SK-N-SH treated with all-trans-retinoic acid at 6 μM for 48 hours (cell line): Measurements from ENCODE around the gene TOM1L2.

ENCODE experiments used
- ARNTL ChIP-seq: fragments of 450-650 bp; formaldehyde crosslinking; IDR thresholded peaks from 2 replicates; pipeline ENCODE4 v1.5.0; 2020; ENCODE audit warnings: low read depth, mild to moderate bottlenecking, moderate library complexity, borderline replicate concordance
- BACH2 ChIP-seq: fragments of 250-450 bp; sonication (Bioruptor Pico); IDR thresholded peaks from 2 replicates; pipeline ENCODE4 v1.9.0; 2021; ENCODE audit warnings: mild to moderate bottlenecking, borderline replicate concordance
- CREB5 ChIP-seq: fragments of 250-450 bp; sonication (Bioruptor Pico); IDR thresholded peaks from 2 replicates; pipeline ENCODE4 v1.5.1; 2020; ENCODE audit warnings: low read depth, mild to moderate bottlenecking, moderate library complexity
- CSDC2 ChIP-seq: fragments of 250-450 bp; sonication (Bioruptor Pico); IDR thresholded peaks from 2 replicates; pipeline ENCODE4 v1.5.0; 2020; ENCODE audit warnings: mild to moderate bottlenecking, moderate library complexity
- CSRNP3 ChIP-seq: fragments of 250-450 bp; sonication (Bioruptor Pico); IDR thresholded peaks from 2 replicates; pipeline ENCODE4 v1.5.1; 2021; ENCODE audit warnings: mild to moderate bottlenecking, moderate library complexity
- OSR1 ChIP-seq: fragments of 250-450 bp; sonication (Bioruptor Pico); IDR thresholded peaks from 2 replicates; pipeline ENCODE4 v1.8.0; 2022; ENCODE audit warnings: moderate library complexity, mild to moderate bottlenecking, inconsistent platforms
- PATZ1 ChIP-seq: fragments of 250-450 bp; sonication (Bioruptor Pico); IDR thresholded peaks from 2 replicates; pipeline ENCODE4 v1.8.0; 2020; ENCODE audit warnings: mild to moderate bottlenecking, moderate library complexity, borderline replicate concordance
- PPARA ChIP-seq: fragments of 250-450 bp; sonication (Bioruptor Pico); IDR thresholded peaks from 2 replicates; pipeline ENCODE4 v1.5.0; 2020; ENCODE audit warnings: mild to moderate bottlenecking, borderline replicate concordance
- RARB ChIP-seq: fragments of 250-450 bp; sonication (Bioruptor Pico); IDR thresholded peaks from 2 replicates; pipeline ENCODE4 v1.8.0; 2021; ENCODE audit warnings: mild to moderate bottlenecking, moderate library complexity
- SNAI2 ChIP-seq: fragments of 250-450 bp; sonication (Bioruptor Pico); IDR thresholded peaks from 2 replicates; pipeline ENCODE4 v1.5.0; 2020; ENCODE audit warnings: mild to moderate bottlenecking, moderate library complexity
- TCF4 ChIP-seq: fragments of 250-450 bp; sonication (Bioruptor Pico); IDR thresholded peaks from 2 replicates; pipeline ENCODE4 v1.8.0; 2021; ENCODE audit warnings: mild to moderate bottlenecking, moderate library complexity, borderline replicate concordance
- ZC3H10 ChIP-seq: fragments of 250-450 bp; sonication (Bioruptor Pico); IDR thresholded peaks from 2 replicates; pipeline ENCODE4 v1.5.1; 2021; ENCODE audit warnings: mild to moderate bottlenecking, moderate library complexity
- ZFP3 ChIP-seq: fragments of 250-450 bp; sonication (Bioruptor Pico); IDR thresholded peaks from 2 replicates; pipeline ENCODE4 v1.5.0; 2020; ENCODE audit warnings: mild to moderate bottlenecking, moderate library complexity
- ZNF565 ChIP-seq: fragments of 450-650 bp; formaldehyde crosslinking; conservative IDR thresholded peaks from 2 replicates; pipeline ENCODE4 v1.5.0; 2020; ENCODE audit warnings: low read depth, mild to moderate bottlenecking, moderate library complexity

GRCh38 chr17:17795946-17796786, 176.0 kb downstream of the TOM1L2 start:
- TF ChIP-seq BACH2 (CRISPR knock-in tag) (no peak), PPARA (CRISPR knock-in tag) (no peak), ZFP3 (CRISPR knock-in tag) (no peak), OSR1 (CRISPR knock-in tag) (no peak), CSDC2 (CRISPR knock-in tag) (no peak), PATZ1 (CRISPR knock-in tag) (no peak), CSRNP3 (CRISPR knock-in tag) (no peak), SNAI2 (no peak), RARB (CRISPR knock-in tag) (no peak), ZNF565 (no peak), ARNTL (CRISPR knock-in tag) (no peak), CREB5 (CRISPR knock-in tag) (no peak), TCF4 (CRISPR knock-in tag) (no peak), ZC3H10 (CRISPR knock-in tag) (no peak)
